IMR-90 (cell line): ENCODE data around the gene TIAM1. TPM values are rescaled to one million over a fixed set of nuclear protein-coding genes. Genes with fewer than 3 reads are reported as not detected.

ENCODE experiments used
- ATAC-seq: fragments of 200-7000 bp; cut with Tn5 transposase; 2 replicates; pipeline ENCODE4 v1.9.1; 2020; ENCODE audit warnings: low read depth, mild to moderate bottlenecking, moderate library complexity
- BruUV-seq: library from RNA; stranded (reverse); fragments of 400-500 nt; replicated peaks from 2 replicates; lab custom pipeline; 2021; lab: Mats Ljungman, UMichigan
- CTCF ChIA-PET: fragments of 300-600 bp; formaldehyde crosslinking; extraction: SDS; loops from one replicate; lab custom pipeline; 2021; ENCODE audit warnings: antibody characterized with exemption; lab: Yijun Ruan, JAX
- POLR2A ChIA-PET: fragments of 300-600 bp; sonication (Branson Sonifier 250); formaldehyde crosslinking; loops from one replicate; lab custom pipeline; 2022; ENCODE audit warnings: antibody characterized with exemption; ENCODE audit not compliant: unreplicated experiment; lab: Charles Lee
- DNase-seq: peaks from one replicate; pipeline ENCODE4 v3.0.0; 2013
- H2AFZ ChIP-seq: replicated peaks from 2 replicates; pipeline ENCODE3; 2013; ENCODE audit warnings: low read length, mild to moderate bottlenecking; ENCODE audit not compliant: poor library complexity
- H2AK5ac ChIP-seq: 2 replicates; pipeline ENCODE4 v1.6.1; 2013; ENCODE audit warnings: low read depth, low read length, inconsistent platforms
- H2AK9ac ChIP-seq: replicated peaks from 2 replicates; pipeline ENCODE3; 2013; ENCODE audit warnings: mild to moderate bottlenecking, low read depth, low read length, moderate library complexity; ENCODE audit not compliant: poor library complexity
- H2BK120ac ChIP-seq: 2 replicates; pipeline ENCODE4 v1.6.1; 2013; ENCODE audit warnings: low read depth, low read length, inconsistent platforms
- H2BK15ac ChIP-seq: 3 replicates; pipeline ENCODE4 v1.6.1; 2013; ENCODE audit warnings: low read depth, low read length, inconsistent platforms
- H2BK20ac ChIP-seq: 2 replicates; pipeline ENCODE4 v1.6.1; 2013; ENCODE audit warnings: low read depth, mild to moderate bottlenecking, inconsistent platforms, low read length, moderate library complexity
- H2BK5ac ChIP-seq: 2 replicates; pipeline ENCODE4 v1.6.1; 2013; ENCODE audit warnings: mild to moderate bottlenecking, low read depth, low read length, inconsistent platforms; ENCODE audit not compliant: poor library complexity, severe bottlenecking
- H3K14ac ChIP-seq: replicated peaks from 2 replicates; pipeline ENCODE4 v1.6.1; 2013; ENCODE audit warnings: low read depth, low read length, inconsistent platforms
- H3K18ac ChIP-seq: 2 replicates; pipeline ENCODE4 v1.6.1; 2013; ENCODE audit warnings: low read depth, low read length, control low read depth
- H3K23ac ChIP-seq: 2 replicates; pipeline ENCODE4 v1.6.1; 2013; ENCODE audit warnings: low read depth, low read length, inconsistent platforms
- H3K27ac ChIP-seq: 2 replicates; pipeline ENCODE4 v1.5.1; 2013; ENCODE audit warnings: mild to moderate bottlenecking, control low read depth, low read length; ENCODE audit not compliant: insufficient read depth
- H3K27me3 ChIP-seq: 2 replicates; pipeline ENCODE4 v1.6.1; 2013; ENCODE audit warnings: low read length; ENCODE audit not compliant: control insufficient read depth, insufficient read depth
- H3K36me3 ChIP-seq: 2 replicates; pipeline ENCODE4 v1.6.1; 2013; ENCODE audit warnings: low read length, mixed read lengths; ENCODE audit not compliant: control insufficient read depth, insufficient read depth
- H3K4ac ChIP-seq: 2 replicates; pipeline ENCODE4 v1.6.1; 2013; ENCODE audit warnings: low read depth, low read length, inconsistent platforms
- H3K4me1 ChIP-seq: 2 replicates; pipeline ENCODE4 v1.6.1; 2013; ENCODE audit warnings: low read length, mixed read lengths; ENCODE audit not compliant: control insufficient read depth, insufficient read depth
- H3K4me2 ChIP-seq: 2 replicates; pipeline ENCODE4 v1.6.1; 2013; ENCODE audit warnings: low read depth, mild to moderate bottlenecking, control low read depth, low read length, moderate library complexity
- H3K4me3 ChIP-seq: 2 replicates; pipeline ENCODE4 v1.5.1; 2013; ENCODE audit warnings: low read depth, mild to moderate bottlenecking, control low read depth, low read length, moderate library complexity; ENCODE audit not compliant: insufficient read depth
- H3K56ac ChIP-seq: 2 replicates; pipeline ENCODE4 v1.6.1; 2013; ENCODE audit warnings: low read length, inconsistent platforms; ENCODE audit not compliant: insufficient read depth; ENCODE audit errors: extremely low read depth
- H3K79me1 ChIP-seq, 2 experiments: 2 replicates each; pipeline ENCODE4 v1.6.1; 2013; ENCODE audit warnings: low read length in 2 of 2, inconsistent platforms in 1 of 2, low read depth in 1 of 2
- H3K9ac ChIP-seq: 2 replicates; pipeline ENCODE4 v1.6.1; 2013; ENCODE audit warnings: low read depth, low read length, control low read depth
- H3K9me1 ChIP-seq: 2 replicates; pipeline ENCODE4 v1.6.1; 2013; ENCODE audit warnings: low read length, inconsistent platforms; ENCODE audit not compliant: insufficient read depth
- H3K9me3 ChIP-seq: 2 replicates; pipeline ENCODE4 v1.6.1; 2013; ENCODE audit warnings: low read length; ENCODE audit not compliant: control insufficient read depth, insufficient read depth
- H4K20me1 ChIP-seq: 2 replicates; pipeline ENCODE4 v1.6.1; 2013; ENCODE audit warnings: low read length, inconsistent platforms; ENCODE audit not compliant: insufficient read depth
- H4K5ac ChIP-seq: 2 replicates; pipeline ENCODE4 v1.6.1; 2013; ENCODE audit warnings: mild to moderate bottlenecking, low read depth, low read length, control low read depth
- H4K8ac ChIP-seq, 2 experiments: 2 replicates each; pipeline ENCODE4 v1.6.1; 2013; ENCODE audit warnings: low read depth in 2 of 2, low read length in 2 of 2, control low read depth in 1 of 2, inconsistent platforms in 1 of 2
- H4K91ac ChIP-seq: 2 replicates; pipeline ENCODE4 v1.6.1; 2013; ENCODE audit warnings: low read depth, low read length, inconsistent platforms; ENCODE audit not compliant: insufficient read depth
- BHLHE40 ChIP-seq: fragments of 150-350 bp; IDR thresholded peaks from 2 replicates; pipeline ENCODE4 v1.6.1; 2016; ENCODE audit warnings: mild to moderate bottlenecking, low read depth, low read length
- CEBPB ChIP-seq: IDR thresholded peaks from 2 replicates; pipeline ENCODE4 v1.6.1; 2012; ENCODE audit warnings: low read depth, low read length, improper control_type of control experiment
- CHD1 ChIP-seq: IDR thresholded peaks from 2 replicates; pipeline ENCODE4 v1.6.1; 2012; ENCODE audit warnings: low read depth, low read length, improper control_type of control experiment
- CTCF ChIP-seq: conservative IDR thresholded peaks from 2 replicates; pipeline ENCODE4 v1.5.1; 2012; ENCODE audit warnings: mild to moderate bottlenecking, low read depth, low read length, improper control_type of control experiment
- ELK1 ChIP-seq: fragments of 150-350 bp; IDR thresholded peaks from 2 replicates; pipeline ENCODE4 v1.6.1; 2016; ENCODE audit warnings: low read depth, mild to moderate bottlenecking, low read length, moderate library complexity, borderline replicate concordance
- FOS ChIP-seq: fragments of 150-350 bp; IDR thresholded peaks from 2 replicates; pipeline ENCODE4 v1.6.1; 2016; ENCODE audit warnings: low read depth, low read length
- MAFK ChIP-seq: IDR thresholded peaks from 2 replicates; pipeline ENCODE4 v1.6.1; 2012; ENCODE audit warnings: low read depth, low read length, improper control_type of control experiment
- MAZ ChIP-seq: IDR thresholded peaks from 2 replicates; pipeline ENCODE4 v1.6.1; 2012; ENCODE audit warnings: low read depth, mild to moderate bottlenecking, low read length, improper control_type of control experiment, moderate library complexity, borderline replicate concordance
- MXI1 ChIP-seq: IDR thresholded peaks from 2 replicates; pipeline ENCODE4 v1.6.1; 2012; ENCODE audit warnings: low read depth, mild to moderate bottlenecking, low read length, moderate library complexity, borderline replicate concordance
- NFE2L2 ChIP-seq: fragments of 150-350 bp; IDR thresholded peaks from 2 replicates; pipeline ENCODE4 v1.6.1; 2016; ENCODE audit warnings: low read depth, mild to moderate bottlenecking, low read length
- POLR2A ChIP-seq: IDR thresholded peaks from 2 replicates; pipeline ENCODE4 v1.6.1; 2012; ENCODE audit warnings: mild to moderate bottlenecking, low read depth, low read length
- RAD21 ChIP-seq: IDR thresholded peaks from 2 replicates; pipeline ENCODE4 v1.6.1; 2012; ENCODE audit warnings: low read length, improper control_type of control experiment
- RCOR1 ChIP-seq: IDR thresholded peaks from 2 replicates; pipeline ENCODE4 v1.6.1; 2012; ENCODE audit warnings: mild to moderate bottlenecking, low read length, improper control_type of control experiment; ENCODE audit not compliant: insufficient replicate concordance
- RFX5 ChIP-seq: IDR thresholded peaks from 2 replicates; pipeline ENCODE4 v1.8.0; 2012; ENCODE audit warnings: low read depth, mild to moderate bottlenecking, low read length, moderate library complexity
- SMC3 ChIP-seq: fragments of 150-350 bp; IDR thresholded peaks from 2 replicates; pipeline ENCODE4 v1.6.1; 2016; ENCODE audit warnings: low read depth, mild to moderate bottlenecking, antibody characterized with exemption, low read length, moderate library complexity
- WGBS, 2 experiments: methylation state at CpG; one replicate each; pipeline versions ENCODE4 v1.1.5 to v1.1.7; 2013; ENCODE audit warnings: missing lambda C conversion rate in 2 of 2; ENCODE audit not compliant: insufficient read length in 1 of 2; ENCODE audit errors: extremely low coverage in 2 of 2; 5-methylcytosine and 5-hydroxymethylcytosine counted together
- dilution Hi-C: fragments of 300-500 bp; cut with HindIII; formaldehyde crosslinking; loops from one replicate; pipeline ENCODE4 v1.14.3; 2018; ENCODE audit warnings: low sequenced_read_pairs; ENCODE audit not compliant: unreplicated experiment
- in situ Hi-C: fragments of 300-500 bp; cut with MboI; formaldehyde crosslinking; loops from 3 replicates; pipeline ENCODE4 v1.14.3; 2019; ENCODE audit warnings: low sequenced_read_pairs, inconsistent platforms, mixed read lengths
- intact Hi-C: fragments of 100-400 bp; cut with micrococcal nuclease; formaldehyde crosslinking; loops from 2 replicates; pipeline ENCODE4 v1.10.0; 2022
- polyA plus RNA-seq, 3 experiments: library from polyadenylated mRNA; depleted of rRNA; stranded (reverse); fragments of >200 nt; gene quantifications; 2 replicates each; pipeline ENCODE4 v1.2.3, GENCODE V29; 2012; ENCODE audit warnings: low replicate concordance in 1 of 3
- total RNA-seq: library from RNA; depleted of rRNA; stranded (reverse); fragments of >200 nt; gene quantifications from 2 replicates; pipeline ENCODE4 v1.2.3, GENCODE V29; 2012
- TF ChIP-seq, protein P1 (sequence below): fragments of 150-350 bp; IDR thresholded peaks from 2 replicates; pipeline ENCODE4 v1.6.1; 2017; ENCODE audit warnings: mild to moderate bottlenecking, antibody characterized with exemption, low read length, low read depth

Gene TIAM1
- total and polyA plus RNA-seq, 2 of the 4 experiments (the other 2 are of a cell fraction), result 2.9 to 9.3 TPM

- Histone ChIP-seq H2AK5ac (no peak overlapping the region), H2BK20ac (no peak overlapping the region; the same call in 1 of the 2 replicates), H3K4me1 (peaks cover 7% of the 10 kb centered on the region; the same call in 1 of the 2 replicates), H3K23ac (no peak overlapping the region), H2BK5ac (no peak overlapping the region), H3K9ac (no peak overlapping the region), H4K5ac (no peak overlapping the region), H3K56ac (no peak overlapping the region), H2BK15ac (no peak overlapping the region), H4K20me1 (no peaks in the 10 kb centered on the region), H3K27ac (no peak overlapping the region), H3K79me1 (no peaks in the 10 kb centered on the region; a peak in 1 of 4 replicates), H2AFZ (no peak overlapping the region), H3K18ac (no peak overlapping the region), H3K4me2 (no peak overlapping the region), H3K9me3 (0 out of 2 replicates have a peak, but pooled peaks cover 2% of the 10 kb centered on the region), H3K36me3 (no peaks in the 10 kb centered on the region), H3K14ac (no peak overlapping the region), H3K4me3 (no peak overlapping the region), H4K91ac (no peak overlapping the region), H3K4ac (no peak overlapping the region), H2BK120ac (no peak overlapping the region), H3K27me3 (no peaks in the 10 kb centered on the region), H4K8ac (no peak overlapping the region), H2AK9ac (no peak overlapping the region), H3K9me1 (peaks cover 12% of the 10 kb centered on the region; the same call in 1 of the 2 replicates)
- 100% methylated on average over 1 of the region's 2 CpGs; no CpG with 5 or more reads in 1 of the 2 experiments for WGBS, 2 experiments
- CTCF ChIA-PET, result interaction anchor here (0.6 kb wide), 2 partner anchors 27 to 1688 kb away, joined by 3 to 9 read pairs; no protein-coding TSS in a partner anchor
- DNase-seq (no peak), ATAC-seq (no peak)
- no TSS peak for BruUV-seq
- intact Hi-C loops, result no loop called here
- in situ Hi-C loops, result no loop called here
- POLR2A ChIA-PET, result no interaction called here
- TF ChIP-seq CHD1 (no peak), CEBPB (no peak), ELK1 (no peak), SMC3 (no peak), NFE2L2 (no peak), MAZ (no peak), RCOR1 (no peak), MXI1 (no peak), MAFK (no peak), FOS (no peak), CTCF (no peak), RAD21 (no peak), BHLHE40 (no peak), RFX5 (no peak), POLR2A (no peak)
- TF ChIP-seq, protein P1, sequence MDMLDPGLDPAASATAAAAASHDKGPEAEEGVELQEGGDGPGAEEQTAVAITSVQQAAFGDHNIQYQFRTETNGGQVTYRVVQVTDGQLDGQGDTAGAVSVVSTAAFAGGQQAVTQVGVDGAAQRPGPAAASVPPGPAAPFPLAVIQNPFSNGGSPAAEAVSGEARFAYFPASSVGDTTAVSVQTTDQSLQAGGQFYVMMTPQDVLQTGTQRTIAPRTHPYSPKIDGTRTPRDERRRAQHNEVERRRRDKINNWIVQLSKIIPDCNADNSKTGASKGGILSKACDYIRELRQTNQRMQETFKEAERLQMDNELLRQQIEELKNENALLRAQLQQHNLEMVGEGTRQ, result no peak
- dilution Hi-C loops, result no loop called here
These were observed 56.9 kb downstream of the TIAM1 start for GRCh38 chr21:31287201-31287600.
